Stomach (tissue), 4 donors: ENCODE data around the gene FAM184B.

Experiments used
- EP300 ChIP-seq: sonication (generic); formaldehyde crosslinking; IDR thresholded peaks from one replicate; pipeline ENCODE4 v1.6.1; 2017; ENCODE audit warnings: antibody characterized with exemption
- POLR2A ChIP-seq, 4 donors: fragments of 450-650 bp; IDR thresholded peaks; one replicate each; pipeline ENCODE4 v1.6.1; 2016; ENCODE audit warnings: antibody characterized with exemption in 4 of 4, control low read depth in 2 of 4, mild to moderate bottlenecking in 1 of 4, moderate library complexity in 1 of 4
- POLR2AphosphoS5 ChIP-seq, 3 donors: sonication (generic); formaldehyde crosslinking; IDR thresholded peaks; one replicate each; pipeline ENCODE4 v1.6.1; 2016; ENCODE audit warnings: antibody characterized with exemption in 3 of 3
- TF ChIP-seq, protein P1 (sequence below), 7 experiments: fragments of 450-650 bp in 4 of 7; fragments of 200-600 bp in 3 of 7; sonication (generic) in 3 of 7; IDR thresholded peaks; one replicate each; pipeline ENCODE4 v1.5.1; 2016 to 2019; ENCODE audit warnings: antibody characterized with exemption in 7 of 7, control low read depth in 2 of 7, mild to moderate bottlenecking in 1 of 7

DNA sequence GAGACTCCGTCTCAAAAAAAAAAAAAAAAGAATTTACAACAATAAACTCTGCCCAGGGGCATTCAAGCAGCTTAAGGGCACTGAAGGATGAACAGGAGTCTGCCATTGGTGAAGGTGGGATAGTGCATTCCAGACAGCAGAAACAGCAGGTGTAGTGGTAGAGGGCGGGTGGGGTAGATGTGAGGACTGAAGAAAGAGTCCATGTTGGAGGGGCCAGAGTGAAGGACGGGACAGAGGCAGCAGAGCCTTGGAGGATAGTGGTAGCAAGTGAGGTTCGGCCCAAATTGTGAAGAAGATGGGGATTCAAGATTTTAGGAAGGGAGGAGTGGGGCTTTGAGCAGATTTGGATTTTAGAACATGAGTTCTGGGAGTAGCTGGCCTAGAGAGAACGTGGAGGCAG is 91.3 kb downstream of the FAM184B start:
- TF ChIP-seq, protein P1, sequence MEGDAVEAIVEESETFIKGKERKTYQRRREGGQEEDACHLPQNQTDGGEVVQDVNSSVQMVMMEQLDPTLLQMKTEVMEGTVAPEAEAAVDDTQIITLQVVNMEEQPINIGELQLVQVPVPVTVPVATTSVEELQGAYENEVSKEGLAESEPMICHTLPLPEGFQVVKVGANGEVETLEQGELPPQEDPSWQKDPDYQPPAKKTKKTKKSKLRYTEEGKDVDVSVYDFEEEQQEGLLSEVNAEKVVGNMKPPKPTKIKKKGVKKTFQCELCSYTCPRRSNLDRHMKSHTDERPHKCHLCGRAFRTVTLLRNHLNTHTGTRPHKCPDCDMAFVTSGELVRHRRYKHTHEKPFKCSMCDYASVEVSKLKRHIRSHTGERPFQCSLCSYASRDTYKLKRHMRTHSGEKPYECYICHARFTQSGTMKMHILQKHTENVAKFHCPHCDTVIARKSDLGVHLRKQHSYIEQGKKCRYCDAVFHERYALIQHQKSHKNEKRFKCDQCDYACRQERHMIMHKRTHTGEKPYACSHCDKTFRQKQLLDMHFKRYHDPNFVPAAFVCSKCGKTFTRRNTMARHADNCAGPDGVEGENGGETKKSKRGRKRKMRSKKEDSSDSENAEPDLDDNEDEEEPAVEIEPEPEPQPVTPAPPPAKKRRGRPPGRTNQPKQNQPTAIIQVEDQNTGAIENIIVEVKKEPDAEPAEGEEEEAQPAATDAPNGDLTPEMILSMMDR (IDR thresholded peaks at IDR 0.05) = no peak
- TF ChIP-seq POLR2AphosphoS5 (IDR thresholded peaks at IDR 0.05) (no peak), POLR2A (IDR thresholded peaks at IDR 0.05) (no peak), EP300 (no peak)
